ENCODE measurements around the gene SLC9A1.

Gene SLC9A1

GRCh38 chr1:27060891-27061290 is 94.0 kb downstream of the SLC9A1 start:
- no peak for DNase-seq

- DNase-seq = no peak
Observed at GRCh38 chr1:27058966-27059669, 95.8 kb downstream of the SLC9A1 start.

GRCh38 chr1:27057801-27058625 is 96.9 kb downstream of the SLC9A1 start:
- DNase-seq = no peak

GRCh38 chr1:27057389-27057788 is 97.5 kb downstream of the SLC9A1 start:
- DNase-seq = no peak

GRCh38 chr1:27053977-27054753 is 100.8 kb downstream of the SLC9A1 start:
- DNase-seq = no peak

- DNase-seq = no peak
Observed at GRCh38 chr1:27052527-27052926, 102.4 kb downstream of the SLC9A1 start.

- no peak for DNase-seq
Observed at GRCh38 chr1:27049607-27050006, 105.3 kb downstream of the SLC9A1 start.

- no peak for DNase-seq
Observed at GRCh38 chr1:27049100-27049499, 105.8 kb downstream of the SLC9A1 start.
